ENCODE measurements around the gene CD99. TPM values are rescaled to one million over a fixed set of nuclear protein-coding genes. Genes with fewer than 3 reads are reported as not detected.
A peak's percentile ranks its signal among the peaks of the same experiment; 100 is the strongest.

The CD99 gene
- total and polyA plus RNA-seq, 2 of the 13 experiments (the other 11 are each of a cell fraction or from before 2014, with no cell fraction given): 78.8 to 111 TPM

DNA sequence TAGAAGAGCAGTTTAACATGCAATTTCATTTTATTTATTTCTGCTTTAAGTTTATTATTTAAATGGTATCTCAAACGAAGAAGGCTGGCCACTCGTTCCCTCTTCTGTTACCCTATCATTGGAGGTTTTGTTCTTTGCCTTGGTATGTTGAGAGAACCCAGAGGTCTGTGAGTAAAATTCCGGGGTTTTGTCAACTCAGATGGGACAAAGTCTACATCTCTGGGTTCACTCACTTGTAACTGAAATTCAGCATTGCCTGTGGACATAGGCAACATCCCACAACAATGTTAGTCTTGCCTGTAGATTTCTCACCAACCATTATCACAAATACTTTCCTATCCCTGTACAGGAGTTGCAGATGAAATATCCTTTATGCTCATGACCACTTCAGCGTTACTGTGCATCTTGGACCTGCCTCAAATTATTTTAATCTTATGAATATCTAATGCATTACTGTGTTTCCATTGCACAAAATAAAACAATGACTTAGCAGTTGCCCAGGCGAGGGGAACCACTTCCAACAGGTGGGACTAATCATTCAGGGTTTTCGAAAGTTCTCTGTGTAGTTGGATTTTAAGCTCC is 33.5 kb upstream of the CD99 start (continued):
- TF ChIP-seq SOX13 (IDR thresholded peaks at IDR 0.05): no peak
- TF ChIP-seq SOX13 (CRISPR knock-in tag; conservative IDR thresholded peaks at IDR 0.05 in 1 of 2, IDR thresholded peaks at IDR 0.05 in 1 of 2): peak in 1 of 2 experiments; percentile 38; a peak in 1 of 4 replicates
- TF ChIP-seq RBM22 (optimal IDR thresholded peaks at IDR 0.05; ENCODE audit: low read length): no peak
- no peak for TF ChIP-seq HDAC1 (CRISPR knock-in tag; IDR thresholded peaks at IDR 0.05)
- TF ChIP-seq GATAD2A (CRISPR knock-in tag; IDR thresholded peaks at IDR 0.05): peak; percentile 20; the same call in 1 of the 2 replicates
- no peak for TF ChIP-seq ONECUT2 (CRISPR knock-in tag; IDR thresholded peaks at IDR 0.05)
- TF ChIP-seq MED13 (CRISPR knock-in tag; IDR thresholded peaks at IDR 0.05): no peak
- 0 out of 2 replicates have a peak, but pooled peaks have one; percentile 13 for TF ChIP-seq LCORL (IDR thresholded peaks at IDR 0.05)
- TF ChIP-seq LCORL (CRISPR knock-in tag; IDR thresholded peaks at IDR 0.05): peak; percentile 69
- TF ChIP-seq, protein P1, sequence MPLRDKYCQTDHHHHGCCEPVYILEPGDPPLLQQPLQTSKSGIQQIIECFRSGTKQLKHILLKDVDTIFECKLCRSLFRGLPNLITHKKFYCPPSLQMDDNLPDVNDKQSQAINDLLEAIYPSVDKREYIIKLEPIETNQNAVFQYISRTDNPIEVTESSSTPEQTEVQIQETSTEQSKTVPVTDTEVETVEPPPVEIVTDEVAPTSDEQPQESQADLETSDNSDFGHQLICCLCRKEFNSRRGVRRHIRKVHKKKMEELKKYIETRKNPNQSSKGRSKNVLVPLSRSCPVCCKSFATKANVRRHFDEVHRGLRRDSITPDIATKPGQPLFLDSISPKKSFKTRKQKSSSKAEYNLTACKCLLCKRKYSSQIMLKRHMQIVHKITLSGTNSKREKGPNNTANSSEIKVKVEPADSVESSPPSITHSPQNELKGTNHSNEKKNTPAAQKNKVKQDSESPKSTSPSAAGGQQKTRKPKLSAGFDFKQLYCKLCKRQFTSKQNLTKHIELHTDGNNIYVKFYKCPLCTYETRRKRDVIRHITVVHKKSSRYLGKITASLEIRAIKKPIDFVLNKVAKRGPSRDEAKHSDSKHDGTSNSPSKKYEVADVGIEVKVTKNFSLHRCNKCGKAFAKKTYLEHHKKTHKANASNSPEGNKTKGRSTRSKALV (CRISPR knock-in tag; IDR thresholded peaks at IDR 0.05): no peak
- peak; percentile 57; the same call in 1 of the 2 replicates for TF ChIP-seq HDAC2 (CRISPR knock-in tag; IDR thresholded peaks at IDR 0.05)
- TF ChIP-seq PAF1 (CRISPR knock-in tag; IDR thresholded peaks at IDR 0.05): no peak
- TF ChIP-seq HES4 (CRISPR knock-in tag; IDR thresholded peaks at IDR 0.05; ENCODE audit: borderline replicate concordance): no peak
- TF ChIP-seq NR3C1 (CRISPR knock-in tag; IDR thresholded peaks at IDR 0.05): no peak
- TF ChIP-seq NFATC3 (CRISPR knock-in tag; IDR thresholded peaks at IDR 0.05): no peak
- TF ChIP-seq ZNF331 (CRISPR knock-in tag; IDR thresholded peaks at IDR 0.05): peak; percentile 47; the same call in 1 of the 2 replicates
- TF ChIP-seq ZNF614 (CRISPR knock-in tag; IDR thresholded peaks at IDR 0.05; ENCODE audit: borderline replicate concordance): 0 out of 2 replicates have a peak, but pooled peaks have one; percentile 37
- no peak for TF ChIP-seq SP5 (CRISPR knock-in tag; IDR thresholded peaks at IDR 0.05; ENCODE audit: borderline replicate concordance, low read depth)
- TF ChIP-seq, protein P2, sequence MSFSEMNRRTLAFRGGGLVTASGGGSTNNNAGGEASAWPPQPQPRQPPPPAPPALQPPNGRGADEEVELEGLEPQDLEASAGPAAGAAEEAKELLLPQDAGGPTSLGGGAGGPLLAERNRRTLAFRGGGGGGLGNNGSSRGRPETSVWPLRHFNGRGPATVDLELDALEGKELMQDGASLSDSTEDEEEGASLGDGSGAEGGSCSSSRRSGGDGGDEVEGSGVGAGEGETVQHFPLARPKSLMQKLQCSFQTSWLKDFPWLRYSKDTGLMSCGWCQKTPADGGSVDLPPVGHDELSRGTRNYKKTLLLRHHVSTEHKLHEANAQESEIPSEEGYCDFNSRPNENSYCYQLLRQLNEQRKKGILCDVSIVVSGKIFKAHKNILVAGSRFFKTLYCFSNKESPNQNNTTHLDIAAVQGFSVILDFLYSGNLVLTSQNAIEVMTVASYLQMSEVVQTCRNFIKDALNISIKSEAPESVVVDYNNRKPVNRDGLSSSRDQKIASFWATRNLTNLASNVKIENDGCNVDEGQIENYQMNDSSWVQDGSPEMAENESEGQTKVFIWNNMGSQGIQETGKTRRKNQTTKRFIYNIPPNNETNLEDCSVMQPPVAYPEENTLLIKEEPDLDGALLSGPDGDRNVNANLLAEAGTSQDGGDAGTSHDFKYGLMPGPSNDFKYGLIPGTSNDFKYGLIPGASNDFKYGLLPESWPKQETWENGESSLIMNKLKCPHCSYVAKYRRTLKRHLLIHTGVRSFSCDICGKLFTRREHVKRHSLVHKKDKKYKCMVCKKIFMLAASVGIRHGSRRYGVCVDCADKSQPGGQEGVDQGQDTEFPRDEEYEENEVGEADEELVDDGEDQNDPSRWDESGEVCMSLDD (CRISPR knock-in tag; IDR thresholded peaks at IDR 0.05; ENCODE audit: borderline replicate concordance): 0 out of 2 replicates have a peak, but pooled peaks have one; percentile 60
- TF ChIP-seq FLYWCH1 (CRISPR knock-in tag; IDR thresholded peaks at IDR 0.05): no peak
- TF ChIP-seq, protein P3, sequence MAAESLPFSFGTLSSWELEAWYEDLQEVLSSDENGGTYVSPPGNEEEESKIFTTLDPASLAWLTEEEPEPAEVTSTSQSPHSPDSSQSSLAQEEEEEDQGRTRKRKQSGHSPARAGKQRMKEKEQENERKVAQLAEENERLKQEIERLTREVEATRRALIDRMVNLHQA (CRISPR knock-in tag; IDR thresholded peaks at IDR 0.05): no peak
- peak; percentile 18; the same call in 1 of the 2 replicates for TF ChIP-seq HMG20A (CRISPR knock-in tag; IDR thresholded peaks at IDR 0.05; ENCODE audit: borderline replicate concordance)
- TF ChIP-seq STAG1 (CRISPR knock-in tag; IDR thresholded peaks at IDR 0.05): peak; percentile 15
- TF ChIP-seq ZZZ3 (CRISPR knock-in tag; IDR thresholded peaks at IDR 0.05; ENCODE audit: borderline replicate concordance): no peak
- TF ChIP-seq PHF21A (CRISPR knock-in tag; IDR thresholded peaks at IDR 0.05): peak; percentile 55; the same call in 1 of the 2 replicates
- 0 out of 2 replicates have a peak, but pooled peaks have one; percentile 18 for TF ChIP-seq CREM (IDR thresholded peaks at IDR 0.05)
- no peak for TF ChIP-seq CREM (CRISPR knock-in tag; IDR thresholded peaks at IDR 0.05)
- TF ChIP-seq RXRB (CRISPR knock-in tag; IDR thresholded peaks at IDR 0.05; ENCODE audit: borderline replicate concordance): peak; percentile 39; the same call in 1 of the 2 replicates
- peak; percentile 61; the same call in 1 of the 2 replicates for TF ChIP-seq ZKSCAN8 (CRISPR knock-in tag; IDR thresholded peaks at IDR 0.05; ENCODE audit: borderline replicate concordance)

Data from HepG2 (cell line).